PC-3 (cell line): ENCODE measurements around the gene TMEM127.

ENCODE experiments used
- EZH2 ChIP-seq: fragments of 300-600 bp; sonication (generic); IDR thresholded peaks from one replicate; pipeline ENCODE4 v1.6.1; 2017; ENCODE audit warnings: antibody characterized with exemption, mild to moderate bottlenecking, low read length; ENCODE audit not compliant: unreplicated experiment
- EZH2phosphoT487 ChIP-seq: fragments of 300-600 bp; sonication (generic); IDR thresholded peaks from 2 replicates; pipeline ENCODE4 v1.6.1; 2018; ENCODE audit warnings: mild to moderate bottlenecking, antibody characterized with exemption, low read length, borderline replicate concordance
- TF ChIP-seq, protein P1 (sequence below): fragments of 300-600 bp; sonication (generic); conservative IDR thresholded peaks from 2 replicates; pipeline ENCODE4 v1.5.1; 2017; ENCODE audit warnings: antibody characterized with exemption, low read depth, mild to moderate bottlenecking, low read length

DNA sequence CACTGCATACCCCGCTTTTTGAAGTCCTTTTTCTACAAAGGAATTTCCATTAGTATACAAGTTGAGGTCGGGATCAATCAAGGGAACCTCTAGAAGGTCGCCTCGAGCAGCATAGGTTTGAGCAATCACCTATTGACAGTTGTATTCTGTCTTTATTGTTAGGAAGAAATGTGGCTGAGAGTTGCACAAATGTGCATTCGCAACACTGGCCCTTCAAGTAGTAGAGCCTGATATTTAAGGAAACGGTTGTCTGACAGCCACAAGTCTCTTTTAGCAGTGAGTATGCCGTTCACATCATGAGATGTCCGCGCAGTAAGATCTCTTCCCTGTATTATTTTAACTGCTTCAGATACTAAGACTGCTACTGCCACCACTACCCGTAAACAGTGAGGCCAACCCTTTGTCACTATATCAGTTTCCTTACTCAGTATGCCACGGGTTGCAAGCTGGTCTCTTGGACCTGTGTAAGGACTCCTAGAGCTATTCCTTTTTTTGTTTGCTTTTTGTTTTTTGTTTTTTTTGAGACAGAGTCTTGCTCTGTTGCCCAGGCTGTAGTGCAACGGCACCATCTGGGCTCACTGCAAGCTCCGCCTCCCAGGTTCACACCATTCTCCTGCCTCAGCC, 47.2 kb downstream of the TMEM127 start:
- TF ChIP-seq, protein P1, sequence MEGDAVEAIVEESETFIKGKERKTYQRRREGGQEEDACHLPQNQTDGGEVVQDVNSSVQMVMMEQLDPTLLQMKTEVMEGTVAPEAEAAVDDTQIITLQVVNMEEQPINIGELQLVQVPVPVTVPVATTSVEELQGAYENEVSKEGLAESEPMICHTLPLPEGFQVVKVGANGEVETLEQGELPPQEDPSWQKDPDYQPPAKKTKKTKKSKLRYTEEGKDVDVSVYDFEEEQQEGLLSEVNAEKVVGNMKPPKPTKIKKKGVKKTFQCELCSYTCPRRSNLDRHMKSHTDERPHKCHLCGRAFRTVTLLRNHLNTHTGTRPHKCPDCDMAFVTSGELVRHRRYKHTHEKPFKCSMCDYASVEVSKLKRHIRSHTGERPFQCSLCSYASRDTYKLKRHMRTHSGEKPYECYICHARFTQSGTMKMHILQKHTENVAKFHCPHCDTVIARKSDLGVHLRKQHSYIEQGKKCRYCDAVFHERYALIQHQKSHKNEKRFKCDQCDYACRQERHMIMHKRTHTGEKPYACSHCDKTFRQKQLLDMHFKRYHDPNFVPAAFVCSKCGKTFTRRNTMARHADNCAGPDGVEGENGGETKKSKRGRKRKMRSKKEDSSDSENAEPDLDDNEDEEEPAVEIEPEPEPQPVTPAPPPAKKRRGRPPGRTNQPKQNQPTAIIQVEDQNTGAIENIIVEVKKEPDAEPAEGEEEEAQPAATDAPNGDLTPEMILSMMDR, result no peak
- no peak for TF ChIP-seq EZH2
- no peak for TF ChIP-seq EZH2phosphoT487
